HCT116 (cell line): Measurements from ENCODE around the gene GPX3. TPM values are rescaled to one million over a fixed set of nuclear protein-coding genes. Genes with fewer than 3 reads are reported as not detected.

ENCODE experiments used
- ATAC-seq: fragments of 200-7000 bp; cut with Tn5 transposase; 2 replicates; pipeline ENCODE4 v1.9.1; 2020; ENCODE audit warnings: mild to moderate bottlenecking, moderate library complexity
- BruUV-seq: library from RNA; stranded (reverse); fragments of 400-500 nt; replicated peaks from 2 replicates; lab custom pipeline; 2021; lab: Mats Ljungman, UMichigan
- CTCF ChIA-PET: fragments of 300-600 bp; sonication (Branson Sonifier 250); formaldehyde crosslinking; loops from one replicate; lab custom pipeline; 2021; ENCODE audit warnings: antibody characterized with exemption; lab: Charles Lee
- POLR2A ChIA-PET: fragments of 300-600, 350-600 bp; sonication (Branson Sonifier 250); formaldehyde crosslinking; loops from one replicate; lab custom pipeline; 2021; ENCODE audit warnings: antibody characterized with exemption; lab: Charles Lee
- RAD21 ChIA-PET, 2 experiments: fragments of 300-600 bp; sonication (Branson Sonifier 250); formaldehyde crosslinking; loops; one replicate each; lab custom pipeline; 2023; ENCODE audit warnings: low total read pairs in 2 of 2; ENCODE audit not compliant: uncharacterized antibody in 2 of 2, unreplicated experiment in 2 of 2, low non-redundant PET in 1 of 2; lab: Charles Lee
- DNase-seq: peaks from one replicate; pipeline ENCODE4 v3.0.0-alpha.2; 2010; ENCODE audit warnings: low read depth, low spot score
- H2AFZ ChIP-seq: fragments of 200-600 bp; shearing (Covaris generic), sonication (generic); 2 replicates; pipeline ENCODE4 v1.6.1; 2017; ENCODE audit warnings: low read depth, mixed run types, mixed read lengths, antibody characterized with exemption, low read length; ENCODE audit not compliant: poor library complexity, severe bottlenecking
- H3K27ac ChIP-seq: 2 replicates; pipeline ENCODE4 v1.5.1; 2012; ENCODE audit warnings: low read depth, low read length
- H3K27me3 ChIP-seq: fragments of 200-600 bp; sonication (generic); 2 replicates; pipeline ENCODE4 v1.6.1; 2016; ENCODE audit warnings: mixed run types, low read length, mixed read lengths; ENCODE audit not compliant: insufficient read depth
- H3K36me3 ChIP-seq, 2 experiments: fragments of 200-500 bp in 1 of 2; fragments of 200-600 bp in 1 of 2; sonication (Bioruptor generic) in 1 of 2; sonication (generic) in 1 of 2; 2 replicates each; pipeline versions ENCODE4 v1.5.1 to v1.6.1; 2014 to 2016; ENCODE audit warnings: low read length in 2 of 2, inconsistent platforms in 1 of 2, mixed read lengths in 1 of 2, mixed run types in 1 of 2; ENCODE audit not compliant: insufficient read depth in 2 of 2, control insufficient read depth in 1 of 2
- H3K4me1 ChIP-seq, 2 experiments: fragments of 200-600 bp in 1 of 2; sonication (generic) in 1 of 2; 2 replicates each; pipeline versions ENCODE4 v1.5.1 to v1.6.1; 2012 to 2017; ENCODE audit warnings: low read length in 2 of 2, inconsistent platforms in 1 of 2, mild to moderate bottlenecking in 1 of 2, mixed read lengths in 1 of 2, mixed run types in 1 of 2, moderate library complexity in 1 of 2; ENCODE audit not compliant: insufficient read depth in 2 of 2, control insufficient read depth in 1 of 2
- H3K4me2 ChIP-seq: fragments of 200-600 bp; sonication (generic); 2 replicates; pipeline ENCODE4 v1.6.1; 2017; ENCODE audit warnings: mixed run types, low read length, mixed read lengths
- H3K4me3 ChIP-seq, 2 experiments: fragments of 200-600 bp in 1 of 2; sonication (generic) in 1 of 2; replicated peaks in 1 of 2; 2 replicates each; pipeline ENCODE4 v1.5.1; 2011 to 2016; ENCODE audit warnings: low read length in 2 of 2, control low read depth in 1 of 2, low read depth in 1 of 2, mild to moderate bottlenecking in 1 of 2, mixed read lengths in 1 of 2, mixed run types in 1 of 2
- H3K79me2 ChIP-seq: fragments of 200-600 bp; sonication (generic); 2 replicates; pipeline ENCODE4 v1.6.1; 2017; ENCODE audit warnings: mild to moderate bottlenecking, mixed run types, low read length, moderate library complexity, mixed read lengths; ENCODE audit not compliant: insufficient read depth
- H3K9ac ChIP-seq: fragments of 200-600 bp; sonication (generic); 2 replicates; pipeline ENCODE4 v1.6.1; 2016; ENCODE audit warnings: low read length, mixed read lengths
- H3K9me2 ChIP-seq: fragments of 200-600 bp; sonication (generic), shearing (Covaris generic); 2 replicates; pipeline ENCODE4 v1.6.1; 2017; ENCODE audit warnings: mixed run types, mild to moderate bottlenecking, moderate library complexity; ENCODE audit not compliant: insufficient read depth
- H3K9me3 ChIP-seq, 2 experiments: fragments of 200-500 bp in 1 of 2; fragments of 200-600 bp in 1 of 2; sonication (Bioruptor generic) in 1 of 2; sonication (generic) in 1 of 2; 2 replicates each; pipeline ENCODE4 v1.6.1; 2014 to 2017; ENCODE audit warnings: low read length in 2 of 2, mixed read lengths in 2 of 2, inconsistent platforms in 1 of 2, low read depth in 1 of 2, mild to moderate bottlenecking in 1 of 2, mixed run types in 1 of 2, moderate library complexity in 1 of 2; ENCODE audit not compliant: control insufficient read depth in 1 of 2, insufficient read depth in 1 of 2
- H4K20me1 ChIP-seq: fragments of 200-600 bp; sonication (generic), shearing (Covaris generic); 2 replicates; pipeline ENCODE4 v1.6.1; 2017; ENCODE audit warnings: mixed run types, mild to moderate bottlenecking, moderate library complexity; ENCODE audit not compliant: insufficient read depth
- CEBPB ChIP-seq: IDR thresholded peaks from 2 replicates; pipeline ENCODE4 v1.6.1; 2012; ENCODE audit warnings: low read depth
- EGR1 ChIP-seq: IDR thresholded peaks from 2 replicates; pipeline ENCODE4 v1.6.1; 2012; ENCODE audit warnings: low read depth
- ELF1 ChIP-seq: IDR thresholded peaks from 2 replicates; pipeline ENCODE4 v1.6.1; 2012; ENCODE audit warnings: low read depth, borderline replicate concordance
- EZH2 ChIP-seq: fragments of 200-600 bp; sonication (generic); IDR thresholded peaks from 2 replicates; pipeline ENCODE4 v1.6.1; 2017; ENCODE audit warnings: antibody characterized with exemption, mixed run types
- FOSL1 ChIP-seq: IDR thresholded peaks from 2 replicates; pipeline ENCODE4 v1.6.1; 2012; ENCODE audit warnings: low read depth
- JUND ChIP-seq: IDR thresholded peaks from 2 replicates; pipeline ENCODE4 v1.6.1; 2012
- POLR2A ChIP-seq: IDR thresholded peaks from 2 replicates; pipeline ENCODE4 v1.7.0; 2011; ENCODE audit warnings: borderline replicate concordance; ENCODE audit not compliant: insufficient read depth, insufficient read length; ENCODE audit errors: extremely low read depth
- RAD21 ChIP-seq: IDR thresholded peaks from 2 replicates; pipeline ENCODE4 v1.6.1; 2012; ENCODE audit warnings: low read depth, mild to moderate bottlenecking
- SIN3A ChIP-seq: IDR thresholded peaks from 2 replicates; pipeline ENCODE4 v1.6.1; 2012; ENCODE audit warnings: low read depth
- SP1 ChIP-seq: IDR thresholded peaks from 2 replicates; pipeline ENCODE4 v1.6.1; 2012; ENCODE audit warnings: low read depth
- TCF7L2 ChIP-seq: IDR thresholded peaks from 2 replicates; pipeline ENCODE4 v1.7.0; 2011; ENCODE audit warnings: borderline replicate concordance, inconsistent platforms; ENCODE audit not compliant: insufficient read depth, insufficient read length; ENCODE audit errors: extremely low read depth
- YY1 ChIP-seq: IDR thresholded peaks from 2 replicates; pipeline ENCODE4 v1.6.1; 2011; ENCODE audit warnings: low read length, low read depth, moderate library complexity, mild to moderate bottlenecking; ENCODE audit not compliant: insufficient replicate concordance; ENCODE audit errors: extremely low read depth
- intact Hi-C: fragments of 100-400 bp; cut with micrococcal nuclease; formaldehyde crosslinking; loops from 2 replicates; pipeline ENCODE4 v1.10.0; 2022
- total RNA-seq: library from RNA; stranded (reverse); gene quantifications from one replicate; pipeline ENCODE4 v1.2.1, GENCODE V29; 2021; ENCODE audit not compliant: unreplicated experiment
- TF ChIP-seq, protein P1 (sequence below): IDR thresholded peaks from 2 replicates; pipeline ENCODE4 v1.6.1; 2012
- TF ChIP-seq, protein P2 (sequence below): IDR thresholded peaks from 2 replicates; pipeline ENCODE4 v1.6.1; 2012; ENCODE audit warnings: low read depth

GPX3 gene
- total RNA-seq, 1 experiment from 2014 or later: 0.96 TPM

DNA sequence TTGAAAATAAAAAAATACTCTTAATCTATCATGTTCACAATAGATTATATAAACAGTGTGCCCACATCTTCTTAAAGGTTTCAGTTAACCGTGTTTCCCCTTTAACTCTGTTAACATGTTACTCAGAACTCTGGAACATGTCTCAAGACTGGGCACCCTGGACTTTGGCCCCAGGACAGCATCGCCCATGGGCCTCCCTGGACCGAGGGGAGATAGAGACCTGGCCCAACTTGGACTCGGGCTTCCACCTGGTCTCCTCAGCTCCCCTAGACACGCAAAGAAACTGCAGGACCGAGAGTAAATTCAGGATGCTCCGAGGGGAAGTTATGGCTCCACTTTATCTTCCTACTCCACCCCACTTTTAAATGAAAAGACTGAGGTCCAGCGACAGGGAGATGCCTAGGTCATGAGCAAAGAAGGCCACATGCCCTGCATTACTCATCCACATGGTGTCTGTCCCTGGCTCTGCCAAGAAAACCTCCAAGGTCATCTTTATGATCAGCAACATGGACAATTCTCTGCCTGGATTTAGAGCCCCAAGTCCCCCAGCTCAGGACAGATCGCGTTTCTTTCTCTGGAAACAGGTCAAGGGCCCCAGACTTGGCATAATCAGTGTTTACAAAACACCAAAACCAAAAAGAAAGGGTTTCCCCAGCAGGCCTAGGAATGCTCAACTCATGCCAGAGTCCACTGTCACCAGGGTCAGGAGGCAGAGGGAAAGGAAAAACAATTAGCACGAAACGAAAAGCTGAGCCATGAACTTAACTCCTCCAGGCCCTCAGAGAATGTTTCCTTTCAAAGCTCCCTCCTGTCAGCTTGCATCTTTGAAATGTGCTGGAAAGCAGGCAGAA, 17.4 kb downstream of the GPX3 start:
- Histone ChIP-seq H3K4me1 (peaks cover 4 to 62% of the 10 kb centered on the region in 2 experiments; a peak in 3 of 4 replicates), H4K20me1 (no peaks in the 10 kb centered on the region), H2AFZ (no peak overlapping the region), H3K9ac (peak overlapping the region; percentile 40), H3K9me3 (no peaks in the 10 kb centered on the region), H3K9me2 (no peaks in the 10 kb centered on the region), H3K27ac (no peak overlapping the region), H3K36me3 (peaks cover 8% of the 10 kb centered on the region in 2 experiments; a peak in 2 of 4 replicates), H3K79me2 (no peaks in the 10 kb centered on the region), H3K4me3 (no peak overlapping the region), H3K4me2 (peak overlapping the region; percentile 41), H3K27me3 (no peaks in the 10 kb centered on the region)
- no peak for DNase-seq
- POLR2A ChIA-PET: no interaction called here
- no peak for TF ChIP-seq JUND
- TF ChIP-seq ELF1: no peak
- no peak for TF ChIP-seq POLR2A
- no peak for TF ChIP-seq YY1
- no peak for TF ChIP-seq EZH2
- no peak for TF ChIP-seq SP1
- no peak for TF ChIP-seq SIN3A
- TF ChIP-seq, protein P1, sequence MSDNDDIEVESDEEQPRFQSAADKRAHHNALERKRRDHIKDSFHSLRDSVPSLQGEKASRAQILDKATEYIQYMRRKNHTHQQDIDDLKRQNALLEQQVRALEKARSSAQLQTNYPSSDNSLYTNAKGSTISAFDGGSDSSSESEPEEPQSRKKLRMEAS: no peak
- RAD21 ChIA-PET: no interaction called here
- no peak for ATAC-seq
- intact Hi-C loops: no loop called here
- CTCF ChIA-PET: no interaction called here
- BruUV-seq: no TSS peak

DNA sequence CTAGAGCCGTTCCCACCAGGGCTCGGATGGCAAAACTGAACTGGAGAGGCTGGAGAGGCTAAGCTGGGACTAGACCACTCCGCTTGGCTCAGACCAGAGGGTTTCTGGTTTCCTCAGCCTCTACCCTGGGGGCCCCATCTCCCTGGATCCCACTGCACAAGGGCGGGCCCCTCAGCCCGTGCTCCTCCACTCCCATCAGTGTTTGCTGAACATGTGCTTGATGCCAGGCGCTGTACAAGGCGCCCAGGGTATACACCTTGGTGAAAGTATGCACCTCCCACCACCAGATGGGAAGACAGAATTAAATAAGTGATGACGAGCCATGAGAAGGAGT, 18.0 kb downstream of the GPX3 start:
- Histone ChIP-seq H3K36me3 (peaks cover 8 to 11% of the 10 kb centered on the region in 2 experiments; a peak in 2 of 4 replicates), H4K20me1 (no peaks in the 10 kb centered on the region), H3K27me3 (no peaks in the 10 kb centered on the region), H3K9me2 (no peaks in the 10 kb centered on the region), H3K9ac (peak overlapping the region; percentile 40), H3K4me1 (peaks cover 4 to 62% of the 10 kb centered on the region in 2 experiments; a peak in 3 of 4 replicates), H3K27ac (no peak overlapping the region), H3K4me2 (peak overlapping the region; percentile 41), H3K4me3 (no peak overlapping the region), H3K9me3 (no peaks in the 10 kb centered on the region), H2AFZ (no peak overlapping the region), H3K79me2 (no peaks in the 10 kb centered on the region)
- RAD21 ChIA-PET: no interaction called here
- POLR2A ChIA-PET: interaction anchor here (0.8 kb wide), 1 partner anchor 14 kb away, joined by 3 read pairs; no protein-coding TSS in a partner anchor
- BruUV-seq: no TSS peak
- intact Hi-C loops: no loop called here
- ATAC-seq (no peak), DNase-seq (no peak)
- CTCF ChIA-PET: interaction anchor here (1.5 kb wide), 1 partner anchor 10 kb away, joined by 5 read pairs; no protein-coding TSS in a partner anchor
- TF ChIP-seq FOSL1 (no peak), RAD21 (no peak), TCF7L2 (no peak), POLR2A (no peak), CEBPB (no peak), SIN3A (no peak), JUND (no peak), EGR1 (no peak)
- TF ChIP-seq, protein P1: no peak
- TF ChIP-seq, protein P2, sequence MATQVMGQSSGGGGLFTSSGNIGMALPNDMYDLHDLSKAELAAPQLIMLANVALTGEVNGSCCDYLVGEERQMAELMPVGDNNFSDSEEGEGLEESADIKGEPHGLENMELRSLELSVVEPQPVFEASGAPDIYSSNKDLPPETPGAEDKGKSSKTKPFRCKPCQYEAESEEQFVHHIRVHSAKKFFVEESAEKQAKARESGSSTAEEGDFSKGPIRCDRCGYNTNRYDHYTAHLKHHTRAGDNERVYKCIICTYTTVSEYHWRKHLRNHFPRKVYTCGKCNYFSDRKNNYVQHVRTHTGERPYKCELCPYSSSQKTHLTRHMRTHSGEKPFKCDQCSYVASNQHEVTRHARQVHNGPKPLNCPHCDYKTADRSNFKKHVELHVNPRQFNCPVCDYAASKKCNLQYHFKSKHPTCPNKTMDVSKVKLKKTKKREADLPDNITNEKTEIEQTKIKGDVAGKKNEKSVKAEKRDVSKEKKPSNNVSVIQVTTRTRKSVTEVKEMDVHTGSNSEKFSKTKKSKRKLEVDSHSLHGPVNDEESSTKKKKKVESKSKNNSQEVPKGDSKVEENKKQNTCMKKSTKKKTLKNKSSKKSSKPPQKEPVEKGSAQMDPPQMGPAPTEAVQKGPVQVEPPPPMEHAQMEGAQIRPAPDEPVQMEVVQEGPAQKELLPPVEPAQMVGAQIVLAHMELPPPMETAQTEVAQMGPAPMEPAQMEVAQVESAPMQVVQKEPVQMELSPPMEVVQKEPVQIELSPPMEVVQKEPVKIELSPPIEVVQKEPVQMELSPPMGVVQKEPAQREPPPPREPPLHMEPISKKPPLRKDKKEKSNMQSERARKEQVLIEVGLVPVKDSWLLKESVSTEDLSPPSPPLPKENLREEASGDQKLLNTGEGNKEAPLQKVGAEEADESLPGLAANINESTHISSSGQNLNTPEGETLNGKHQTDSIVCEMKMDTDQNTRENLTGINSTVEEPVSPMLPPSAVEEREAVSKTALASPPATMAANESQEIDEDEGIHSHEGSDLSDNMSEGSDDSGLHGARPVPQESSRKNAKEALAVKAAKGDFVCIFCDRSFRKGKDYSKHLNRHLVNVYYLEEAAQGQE: no peak
